Myocyte (in vitro differentiated cells): ENCODE data around the gene NCSTN. TPM values are rescaled to one million over a fixed set of nuclear protein-coding genes. Genes with fewer than 3 reads are reported as not detected.
"Not testable (repeated sequence)": the region's sequence is repeated elsewhere in the genome, so short reads cannot be mapped to it uniquely, and the experiment has no call there.

Experiments used
- DNase-seq: peaks from one replicate; pipeline ENCODE4 v3.0.0-alpha.2; 2012; ENCODE audit warnings: low read depth
- total RNA-seq: library from RNA; depleted of rRNA; stranded (reverse); fragments of >200 nt; gene quantifications from 2 replicates; pipeline ENCODE4 v1.2.3, GENCODE V29; 2014

NCSTN gene
- total RNA-seq, 1 donor from 2014 or later, result 90.1 TPM

- DNase-seq, result no peak
These were observed 27.6 kb downstream of the NCSTN start for GRCh38 chr1:160370561-160371345.

GRCh38 chr1:160371346-160371631 is 28.1 kb downstream of the NCSTN start:
- DNase-seq, result peak; percentile 55

GRCh38 chr1:160371756-160372155 is 28.6 kb downstream of the NCSTN start:
- DNase-seq, result no peak

GRCh38 chr1:160373696-160374095 is 30.5 kb downstream of the NCSTN start:
- no peak for DNase-seq

GRCh38 chr1:160374306-160375110 is 31.3 kb downstream of the NCSTN start:
- peak; percentile 33 for DNase-seq

GRCh38 chr1:160375788-160376524 is 32.8 kb downstream of the NCSTN start:
- no peak for DNase-seq

GRCh38 chr1:160376525-160377131 is 33.4 kb downstream of the NCSTN start:
- DNase-seq, result peak; percentile 70

GRCh38 chr1:160377585-160378206 is 34.5 kb downstream of the NCSTN start:
- DNase-seq, result no peak

- not testable (repeated sequence) for DNase-seq
These were observed 41.6 kb downstream of the NCSTN start for GRCh38 chr1:160384812-160385211.

- DNase-seq, result not testable (repeated sequence)
These were observed 45.2 kb downstream of the NCSTN start for GRCh38 chr1:160388406-160388805.

GRCh38 chr1:160394673-160395072 is 51.5 kb downstream of the NCSTN start:
- no peak for DNase-seq

GRCh38 chr1:160397651-160398050 is 54.5 kb downstream of the NCSTN start:
- no peak for DNase-seq

- no peak for DNase-seq
These were observed 55.6 kb downstream of the NCSTN start for GRCh38 chr1:160398823-160399222.

GRCh38 chr1:160399544-160400222 is 56.5 kb downstream of the NCSTN start:
- DNase-seq, result no peak

- DNase-seq, result peak; percentile 41
These were observed 57.1 kb downstream of the NCSTN start, which contains the start of gene VANGL2 for GRCh38 chr1:160400223-160400645. Gene VANGL2, plus strand, starts transcription at chr1:160400564. Its CDS starts 15,274 bp downstream, at chr1:160415838.

GRCh38 chr1:160400646-160401486 is 57.7 kb downstream of the NCSTN start:
- DNase-seq, result no peak

- DNase-seq, result no peak
These were observed 58.3 kb downstream of the NCSTN start for GRCh38 chr1:160401487-160401805.

- no peak for DNase-seq
These were observed 59.0 kb downstream of the NCSTN start for GRCh38 chr1:160402001-160402795.

- DNase-seq, result no peak
These were observed 60.1 kb downstream of the NCSTN start for GRCh38 chr1:160403244-160403643.
